Duodenal mucosa (tissue), 2 donors: Measurements from ENCODE around the gene CFAP65.
A peak's percentile ranks its signal among the peaks of the same experiment; 100 is the strongest.

Experiments used
- H3K27ac ChIP-seq: one replicate; pipeline ENCODE4 v1.7.0; 2013; ENCODE audit warnings: low read depth, low read length
- H3K27me3 ChIP-seq, 2 donors: one replicate each; pipeline ENCODE4 v1.7.0; 2013; ENCODE audit warnings: low read length in 2 of 2, control low read depth in 1 of 2; ENCODE audit not compliant: insufficient read depth in 2 of 2, control insufficient read depth in 1 of 2
- H3K36me3 ChIP-seq, 2 donors: one replicate each; pipeline ENCODE4 v1.7.0; 2013; ENCODE audit warnings: low read length in 2 of 2, control low read depth in 1 of 2; ENCODE audit not compliant: insufficient read depth in 2 of 2, control insufficient read depth in 1 of 2
- H3K4me1 ChIP-seq, 2 donors: one replicate each; pipeline ENCODE4 v1.7.0; 2013; ENCODE audit warnings: low read length in 2 of 2, control low read depth in 1 of 2; ENCODE audit not compliant: insufficient read depth in 2 of 2, control insufficient read depth in 1 of 2
- H3K4me3 ChIP-seq, 2 donors: one replicate each; pipeline ENCODE4 v1.7.0; 2013; ENCODE audit warnings: low read length in 2 of 2, low read depth in 1 of 2
- H3K9ac ChIP-seq, 2 donors: one replicate each; pipeline ENCODE4 v1.7.0; 2013; ENCODE audit warnings: low read length in 2 of 2, low read depth in 1 of 2
- H3K9me3 ChIP-seq, 2 donors: one replicate each; pipeline ENCODE4 v1.7.0; 2013; ENCODE audit warnings: low read length in 2 of 2, control low read depth in 1 of 2; ENCODE audit not compliant: control insufficient read depth in 1 of 2

CFAP65 gene

GRCh38 chr2:218984239-218985020, 56.9 kb downstream of the CFAP65 start:
- no peaks in the 10 kb centered on the region for H3K36me3 ChIP-seq
- peaks cover 13 to 31% of the 10 kb centered on the region in 2 donors for H3K4me1 ChIP-seq
- H3K27me3 ChIP-seq = peaks cover 79 to 80% of the 10 kb centered on the region in 2 donors
- H3K27ac ChIP-seq = no peak overlapping the region
- no peak overlapping the region for H3K9ac ChIP-seq
- H3K4me3 ChIP-seq = peak overlapping the region; percentile 16 to 20
- no peaks in the 10 kb centered on the region for H3K9me3 ChIP-seq

DNA sequence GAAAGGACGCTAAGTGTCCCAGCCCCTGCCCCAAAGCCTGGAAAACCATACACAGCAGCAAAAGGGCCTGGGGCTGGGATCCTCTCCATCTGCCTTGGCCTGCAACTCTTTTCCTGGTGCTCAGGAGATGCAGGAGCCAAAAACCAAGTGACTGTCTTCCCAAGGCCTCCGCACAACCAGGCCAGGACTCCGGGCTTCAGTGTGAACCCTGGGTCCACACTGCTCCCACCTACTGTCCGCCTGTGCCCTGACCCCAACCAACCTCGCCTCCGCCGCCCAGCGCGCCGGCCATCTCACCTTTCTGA, 57.4 kb downstream of the CFAP65 start:
- Histone ChIP-seq H3K27ac (no peak overlapping the region), H3K9ac (no peak overlapping the region), H3K4me3 (no peak overlapping the region), H3K4me1 (peaks cover 14 to 31% of the 10 kb centered on the region in 2 donors), H3K27me3 (peaks cover 74 to 75% of the 10 kb centered on the region in 2 donors), H3K36me3 (no peaks in the 10 kb centered on the region), H3K9me3 (no peaks in the 10 kb centered on the region)

- H3K27ac ChIP-seq = no peak overlapping the region
- no peak overlapping the region for H3K4me3 ChIP-seq
- H3K36me3 ChIP-seq = no peaks in the 10 kb centered on the region
- H3K9me3 ChIP-seq = no peaks in the 10 kb centered on the region
- H3K4me1 ChIP-seq = peaks cover 14 to 31% of the 10 kb centered on the region in 2 donors
- H3K27me3 ChIP-seq = peaks cover 70 to 74% of the 10 kb centered on the region in 2 donors
- no peak overlapping the region for H3K9ac ChIP-seq
Measured at GRCh38 chr2:218983263-218983933, 57.9 kb downstream of the CFAP65 start.

DNA sequence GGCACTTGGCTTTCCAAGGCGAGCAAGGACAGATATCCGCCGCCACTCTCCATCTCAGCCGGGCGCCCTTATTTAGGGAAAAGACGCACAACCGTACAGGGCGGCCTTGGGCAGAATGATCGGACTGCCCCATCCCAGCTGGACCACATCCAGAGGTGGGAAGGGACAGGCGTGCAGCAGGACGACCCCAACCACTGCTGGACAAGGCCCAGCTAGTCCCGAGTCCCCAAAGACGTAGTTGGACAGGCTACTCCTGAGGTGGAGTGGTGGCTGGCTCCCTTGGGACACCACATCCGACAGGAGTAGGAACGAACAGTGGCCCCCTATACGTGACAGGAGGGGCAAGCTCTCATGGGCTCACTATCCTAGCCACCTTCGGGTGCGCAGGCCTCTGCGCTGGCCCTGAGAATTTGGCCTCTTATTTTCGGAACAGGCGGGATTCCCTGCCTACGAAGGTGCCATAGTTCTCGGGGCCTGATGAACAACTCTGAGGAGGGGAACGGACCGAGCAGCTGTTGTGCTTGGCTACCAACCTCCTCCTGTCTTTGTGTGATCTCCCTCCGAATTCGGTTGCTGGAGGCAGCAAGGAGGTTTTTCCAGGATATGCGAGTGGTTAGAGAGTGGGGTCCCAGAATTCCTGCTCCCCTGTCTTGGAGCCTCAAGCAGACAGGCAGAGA, 58.6 kb downstream of the CFAP65 start:
- Histone ChIP-seq H3K27me3 (peaks cover 67 to 72% of the 10 kb centered on the region in 2 donors), H3K27ac (no peak overlapping the region), H3K9ac (no peak overlapping the region), H3K4me1 (peaks cover 14 to 31% of the 10 kb centered on the region in 2 donors), H3K36me3 (no peaks in the 10 kb centered on the region), H3K9me3 (no peaks in the 10 kb centered on the region), H3K4me3 (no peak overlapping the region)

- Histone ChIP-seq H3K36me3 (no peaks in the 10 kb centered on the region), H3K4me3 (peak overlapping the region; percentile 19 to 51), H3K9ac (no peak overlapping the region), H3K4me1 (peaks cover 14 to 31% of the 10 kb centered on the region in 2 donors), H3K9me3 (no peaks in the 10 kb centered on the region), H3K27ac (no peak overlapping the region), H3K27me3 (peaks cover 67 to 68% of the 10 kb centered on the region in 2 donors)
Measured at GRCh38 chr2:218981881-218982585, 59.3 kb downstream of the CFAP65 start.

DNA sequence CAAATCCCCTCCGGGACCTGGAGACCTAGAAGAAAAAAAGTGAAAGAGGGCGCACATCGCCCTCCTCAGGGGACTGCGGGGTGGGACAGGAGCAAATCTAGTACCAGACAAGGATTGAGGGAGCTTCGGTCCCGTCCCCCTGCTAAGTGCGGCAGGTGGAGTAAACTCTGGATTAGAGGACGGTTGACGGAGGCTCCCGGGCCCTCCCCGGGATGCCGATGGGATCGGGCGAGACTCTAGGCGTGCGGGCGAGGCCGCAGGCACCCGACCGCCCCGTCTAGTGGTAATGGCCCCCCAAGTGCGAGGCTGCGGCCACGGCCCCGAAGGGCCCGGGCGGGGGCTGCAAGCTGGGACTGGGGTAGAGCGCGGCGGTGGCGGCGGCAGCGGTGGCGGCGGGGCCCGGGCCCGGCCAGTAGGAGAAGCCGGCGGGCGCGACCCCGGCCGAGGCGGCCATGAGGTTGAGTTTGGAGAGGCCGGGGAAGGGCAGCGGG, 59.9 kb downstream of the CFAP65 start:
- H3K4me3 ChIP-seq = peak overlapping the region in 1 of 2 donors; percentile 48
- no peaks in the 10 kb centered on the region for H3K9me3 ChIP-seq
- no peak overlapping the region for H3K9ac ChIP-seq
- H3K4me1 ChIP-seq = peaks cover 14 to 31% of the 10 kb centered on the region in 2 donors
- no peaks in the 10 kb centered on the region for H3K36me3 ChIP-seq
- peaks cover 61 to 62% of the 10 kb centered on the region in 2 donors for H3K27me3 ChIP-seq
- H3K27ac ChIP-seq = no peak overlapping the region

DNA sequence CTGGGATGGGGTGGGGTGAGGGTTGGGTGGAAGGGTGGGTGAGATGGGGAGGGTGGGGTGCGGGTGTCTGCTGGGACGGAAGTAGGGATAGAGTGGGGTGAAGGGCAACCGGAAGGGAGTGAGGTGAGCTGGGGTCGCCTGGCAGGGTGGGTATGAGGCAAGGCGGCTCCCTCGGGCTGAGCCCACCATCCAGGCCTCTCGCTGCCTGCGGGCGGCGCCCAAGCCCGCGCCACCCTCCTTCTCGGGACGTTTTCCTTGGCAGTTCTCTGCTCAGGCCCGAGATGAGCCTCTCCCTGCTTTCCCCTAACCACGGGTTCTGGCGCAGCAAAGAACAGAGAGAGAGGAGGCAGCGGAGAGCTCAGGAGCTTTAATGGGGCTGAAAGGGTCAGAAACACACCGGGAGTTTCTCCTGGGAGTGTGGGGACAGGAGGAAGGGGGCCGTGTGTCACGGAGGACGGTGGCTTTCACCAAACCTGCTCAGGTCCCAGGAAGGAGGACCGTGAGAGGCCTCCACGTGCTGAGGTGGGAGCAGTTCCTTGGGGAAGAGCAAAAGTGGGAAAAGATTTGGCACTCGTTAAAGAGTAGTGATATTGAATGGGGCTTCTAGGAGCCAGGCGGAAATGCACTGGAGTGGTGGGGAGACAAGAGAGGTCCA, 60.5 kb downstream of the CFAP65 start:
- peaks cover 55 to 56% of the 10 kb centered on the region in 2 donors for H3K27me3 ChIP-seq
- H3K4me3 ChIP-seq = peak overlapping the region; percentile 19 to 48
- no peak overlapping the region for H3K9ac ChIP-seq
- H3K36me3 ChIP-seq = no peaks in the 10 kb centered on the region
- no peak overlapping the region for H3K27ac ChIP-seq
- peaks cover 20 to 31% of the 10 kb centered on the region in 2 donors for H3K4me1 ChIP-seq
- H3K9me3 ChIP-seq = no peaks in the 10 kb centered on the region

GRCh38 chr2:218979846-218980734, 61.2 kb downstream of the CFAP65 start:
- Histone ChIP-seq H3K27ac (no peak overlapping the region), H3K36me3 (no peaks in the 10 kb centered on the region), H3K4me1 (peaks cover 24 to 35% of the 10 kb centered on the region in 2 donors), H3K27me3 (peaks cover 48 to 56% of the 10 kb centered on the region in 2 donors), H3K9me3 (no peaks in the 10 kb centered on the region), H3K4me3 (peak overlapping the region; percentile 23 to 57), H3K9ac (no peak overlapping the region)
